Fibroblast of the aortic adventitia (primary cell): Measurements from ENCODE around the gene MAPKAP1. TPM values are rescaled to one million over a fixed set of nuclear protein-coding genes. Genes with fewer than 3 reads are reported as not detected.

Experiments used
- DNase-seq: peaks from one replicate; pipeline ENCODE4 v3.0.0-alpha.2; 2010; ENCODE audit warnings: low read depth
- H3K4me3 ChIP-seq: 2 replicates; pipeline ENCODE4 v1.5.1; 2011; ENCODE audit warnings: low read depth, mild to moderate bottlenecking, control low read depth, low read length, moderate library complexity
- CTCF ChIP-seq: IDR thresholded peaks from 2 replicates; pipeline ENCODE4 v1.5.1; 2011; ENCODE audit warnings: mild to moderate bottlenecking, low read length, control low read depth, inconsistent platforms; ENCODE audit not compliant: insufficient read depth
- total RNA-seq: library from RNA; depleted of rRNA; stranded (reverse); fragments of >200 nt; gene quantifications from 2 replicates; pipeline ENCODE4 v1.2.3, GENCODE V29; 2012; ENCODE audit warnings: low replicate concordance

Gene MAPKAP1
- total RNA-seq, 1 donor: 90.6 TPM

GRCh38 chr9:125425901-125426515, 281.0 kb downstream of the MAPKAP1 start:
- H3K4me3 ChIP-seq: no peak overlapping the region
- TF ChIP-seq CTCF: no peak
- DNase-seq: no peak

GRCh38 chr9:125425170-125425897, 281.7 kb downstream of the MAPKAP1 start:
- no peak overlapping the region for H3K4me3 ChIP-seq
- no peak for DNase-seq
- TF ChIP-seq CTCF: no peak

- DNase-seq: no peak
- H3K4me3 ChIP-seq: no peak overlapping the region
- no peak for TF ChIP-seq CTCF
These were observed 283.0 kb downstream of the MAPKAP1 start for GRCh38 chr9:125423964-125424363.

- DNase-seq: no peak
These were observed 284.2 kb downstream of the MAPKAP1 start for GRCh38 chr9:125422853-125423252.

GRCh38 chr9:125421591-125422181, 285.3 kb downstream of the MAPKAP1 start:
- H3K4me3 ChIP-seq: no peak overlapping the region
- no peak for TF ChIP-seq CTCF
- no peak for DNase-seq

More at GRCh38 chr9:125422853-125423252, 284.2 kb downstream of the MAPKAP1 start:
- TF ChIP-seq CTCF: no peak
- no peak overlapping the region for H3K4me3 ChIP-seq

GRCh38 chr9:125421166-125421565, 285.8 kb downstream of the MAPKAP1 start:
- DNase-seq: no peak
- no peak for TF ChIP-seq CTCF
- no peak overlapping the region for H3K4me3 ChIP-seq
